Mammary epithelial cell (primary cell): Measurements from ENCODE around the gene C2orf42.

Source experiments
- EZH2 ChIP-seq: IDR thresholded peaks from 2 replicates; pipeline ENCODE4 v1.6.1; 2012; ENCODE audit warnings: low read length, inconsistent platforms, borderline replicate concordance
- TF ChIP-seq, protein P1 (sequence below), 2 donors: IDR thresholded peaks in 1 of 2; conservative IDR thresholded peaks in 1 of 2; 2 replicates each; pipeline ENCODE4 v1.5.1; 2011 to 2012; ENCODE audit warnings: inconsistent platforms in 2 of 2, low read length in 2 of 2, mild to moderate bottlenecking in 2 of 2, control low read depth in 1 of 2, low read depth in 1 of 2; ENCODE audit not compliant: insufficient read depth in 1 of 2; ENCODE audit errors: extremely low read depth in 1 of 2

DNA sequence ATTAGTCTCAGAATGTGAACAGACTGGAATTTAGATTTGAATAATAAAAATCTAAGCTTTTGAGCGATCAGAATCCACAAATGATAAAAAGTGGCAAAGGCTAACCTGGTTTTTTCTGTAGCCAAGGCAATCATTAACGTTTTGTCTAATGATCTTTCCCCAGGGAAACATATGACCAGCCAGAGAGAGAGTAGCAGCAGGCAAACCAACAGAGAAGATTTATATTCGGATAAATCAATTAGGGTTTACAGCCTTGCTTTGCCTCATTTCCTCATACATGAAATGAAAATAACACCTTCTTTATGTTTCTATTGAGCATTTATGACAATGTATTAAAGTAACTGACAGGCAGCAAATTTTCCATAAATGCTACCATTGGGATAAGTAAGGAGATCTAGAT is 43.1 kb upstream of the C2orf42 start:
- TF ChIP-seq, protein P1, sequence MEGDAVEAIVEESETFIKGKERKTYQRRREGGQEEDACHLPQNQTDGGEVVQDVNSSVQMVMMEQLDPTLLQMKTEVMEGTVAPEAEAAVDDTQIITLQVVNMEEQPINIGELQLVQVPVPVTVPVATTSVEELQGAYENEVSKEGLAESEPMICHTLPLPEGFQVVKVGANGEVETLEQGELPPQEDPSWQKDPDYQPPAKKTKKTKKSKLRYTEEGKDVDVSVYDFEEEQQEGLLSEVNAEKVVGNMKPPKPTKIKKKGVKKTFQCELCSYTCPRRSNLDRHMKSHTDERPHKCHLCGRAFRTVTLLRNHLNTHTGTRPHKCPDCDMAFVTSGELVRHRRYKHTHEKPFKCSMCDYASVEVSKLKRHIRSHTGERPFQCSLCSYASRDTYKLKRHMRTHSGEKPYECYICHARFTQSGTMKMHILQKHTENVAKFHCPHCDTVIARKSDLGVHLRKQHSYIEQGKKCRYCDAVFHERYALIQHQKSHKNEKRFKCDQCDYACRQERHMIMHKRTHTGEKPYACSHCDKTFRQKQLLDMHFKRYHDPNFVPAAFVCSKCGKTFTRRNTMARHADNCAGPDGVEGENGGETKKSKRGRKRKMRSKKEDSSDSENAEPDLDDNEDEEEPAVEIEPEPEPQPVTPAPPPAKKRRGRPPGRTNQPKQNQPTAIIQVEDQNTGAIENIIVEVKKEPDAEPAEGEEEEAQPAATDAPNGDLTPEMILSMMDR (conservative IDR thresholded peaks at IDR 0.05 in 1 of 2, IDR thresholded peaks at IDR 0.05 in 1 of 2; ENCODE audit: extremely low read depth in 1 of 2, insufficient read depth in 1 of 2, low read depth in 1 of 2, low read length in 2 of 2), result no peak
- TF ChIP-seq EZH2, result no peak
